ENCODE data around the gene S100A10.

The S100A10 gene

DNA sequence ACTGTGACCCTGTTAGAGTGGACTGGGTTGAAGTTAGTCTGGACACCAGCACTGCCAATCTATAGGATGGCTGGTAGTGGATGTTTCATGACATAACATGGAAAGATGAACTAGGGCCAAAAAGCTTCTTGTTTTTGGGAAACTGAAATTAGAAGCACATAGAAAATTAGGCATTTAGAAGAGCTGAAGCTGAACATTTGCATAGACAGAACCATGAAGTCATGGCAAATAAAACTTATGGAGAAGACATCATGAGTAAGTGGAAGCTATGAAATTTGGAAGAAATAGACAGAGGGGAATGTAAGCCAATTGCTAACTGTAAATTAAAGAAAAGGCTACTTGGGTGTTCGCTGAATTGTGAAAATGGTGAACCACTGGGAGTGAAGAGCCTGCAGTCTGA, 45.8 kb upstream of the S100A10 start:
- no peaks in the 10 kb centered on the region for H3K9me3 ChIP-seq (ENCODE audit: insufficient read depth, low read length)
- no peaks in the 10 kb centered on the region for H3K27me3 ChIP-seq (ENCODE audit: low read length)
- H4K20me1 ChIP-seq (ENCODE audit: low read depth, low read length), result no peaks in the 10 kb centered on the region
- H3K9ac ChIP-seq (ENCODE audit: low read length), result no peak overlapping the region
- no peak overlapping the region for H3K4me3 ChIP-seq (ENCODE audit: insufficient read depth, low read length, poor library complexity, severe bottlenecking)
- H3K27ac ChIP-seq (ENCODE audit: low read depth, low read length), result no peak overlapping the region
- no peaks in the 10 kb centered on the region for H3K79me2 ChIP-seq (ENCODE audit: insufficient read depth, low read length)
- no peak overlapping the region for H3K4me2 ChIP-seq (ENCODE audit: low read depth, low read length, poor library complexity, severe bottlenecking)
- no peaks in the 10 kb centered on the region for H3F3A ChIP-seq (ENCODE audit: insufficient read depth)
- H3K9me2 ChIP-seq (replicated peaks; ENCODE audit: insufficient read depth, low read length), result no peaks in the 10 kb centered on the region
- no peak overlapping the region for H2AFZ ChIP-seq (ENCODE audit: low read depth, low read length, severe bottlenecking)
- H3K36me3 ChIP-seq (ENCODE audit: low read length), result no peaks in the 10 kb centered on the region
- no peak for TF ChIP-seq EZH2phosphoT487 (conservative IDR thresholded peaks at IDR 0.05; ENCODE audit: low read length)
- TF ChIP-seq, protein P1, sequence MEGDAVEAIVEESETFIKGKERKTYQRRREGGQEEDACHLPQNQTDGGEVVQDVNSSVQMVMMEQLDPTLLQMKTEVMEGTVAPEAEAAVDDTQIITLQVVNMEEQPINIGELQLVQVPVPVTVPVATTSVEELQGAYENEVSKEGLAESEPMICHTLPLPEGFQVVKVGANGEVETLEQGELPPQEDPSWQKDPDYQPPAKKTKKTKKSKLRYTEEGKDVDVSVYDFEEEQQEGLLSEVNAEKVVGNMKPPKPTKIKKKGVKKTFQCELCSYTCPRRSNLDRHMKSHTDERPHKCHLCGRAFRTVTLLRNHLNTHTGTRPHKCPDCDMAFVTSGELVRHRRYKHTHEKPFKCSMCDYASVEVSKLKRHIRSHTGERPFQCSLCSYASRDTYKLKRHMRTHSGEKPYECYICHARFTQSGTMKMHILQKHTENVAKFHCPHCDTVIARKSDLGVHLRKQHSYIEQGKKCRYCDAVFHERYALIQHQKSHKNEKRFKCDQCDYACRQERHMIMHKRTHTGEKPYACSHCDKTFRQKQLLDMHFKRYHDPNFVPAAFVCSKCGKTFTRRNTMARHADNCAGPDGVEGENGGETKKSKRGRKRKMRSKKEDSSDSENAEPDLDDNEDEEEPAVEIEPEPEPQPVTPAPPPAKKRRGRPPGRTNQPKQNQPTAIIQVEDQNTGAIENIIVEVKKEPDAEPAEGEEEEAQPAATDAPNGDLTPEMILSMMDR (IDR thresholded peaks at IDR 0.05; ENCODE audit: insufficient read depth, low read length, poor library complexity, severe bottlenecking), result no peak

DNA sequence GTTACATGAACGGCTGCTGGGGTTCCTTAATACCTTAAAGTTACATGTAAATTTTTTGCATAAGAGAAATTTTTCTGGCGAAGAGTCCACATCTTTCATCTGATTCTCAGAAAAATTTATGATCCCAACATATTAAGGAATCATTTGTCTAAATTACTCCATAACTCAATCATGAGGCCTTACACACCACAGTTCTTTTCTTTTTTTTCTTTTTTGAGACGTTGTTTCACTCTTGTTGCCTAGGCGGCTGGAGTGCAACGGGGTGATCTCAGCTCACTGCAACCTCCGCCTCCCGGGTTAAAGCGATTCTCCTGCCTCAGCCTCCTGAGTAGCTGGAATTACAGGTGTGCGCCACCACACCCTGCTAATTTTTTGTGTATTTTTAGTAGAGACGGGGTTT, 45.2 kb upstream of the S100A10 start:
- no peaks in the 10 kb centered on the region for H3F3A ChIP-seq (ENCODE audit: insufficient read depth)
- no peaks in the 10 kb centered on the region for H3K9me3 ChIP-seq (ENCODE audit: insufficient read depth, low read length)
- H3K27me3 ChIP-seq (ENCODE audit: low read length), result no peaks in the 10 kb centered on the region
- TF ChIP-seq EZH2phosphoT487 (conservative IDR thresholded peaks at IDR 0.05; ENCODE audit: low read length), result no peak
- TF ChIP-seq, protein P1 (IDR thresholded peaks at IDR 0.05; ENCODE audit: insufficient read depth, low read length, poor library complexity, severe bottlenecking), result no peak
- no peaks in the 10 kb centered on the region for H3K9me2 ChIP-seq (replicated peaks; ENCODE audit: insufficient read depth, low read length)
- no peak overlapping the region for H3K9ac ChIP-seq (ENCODE audit: low read length)
- no peaks in the 10 kb centered on the region for H3K36me3 ChIP-seq (ENCODE audit: low read length)
- no peak overlapping the region for H3K4me3 ChIP-seq (ENCODE audit: insufficient read depth, low read length, poor library complexity, severe bottlenecking)
- H3K4me2 ChIP-seq (ENCODE audit: low read depth, low read length, poor library complexity, severe bottlenecking), result no peak overlapping the region
- H4K20me1 ChIP-seq (ENCODE audit: low read depth, low read length), result no peaks in the 10 kb centered on the region
- H3K27ac ChIP-seq (ENCODE audit: low read depth, low read length), result no peak overlapping the region
- no peak overlapping the region for H2AFZ ChIP-seq (ENCODE audit: low read depth, low read length, severe bottlenecking)
- H3K79me2 ChIP-seq (ENCODE audit: insufficient read depth, low read length), result no peaks in the 10 kb centered on the region

DNA sequence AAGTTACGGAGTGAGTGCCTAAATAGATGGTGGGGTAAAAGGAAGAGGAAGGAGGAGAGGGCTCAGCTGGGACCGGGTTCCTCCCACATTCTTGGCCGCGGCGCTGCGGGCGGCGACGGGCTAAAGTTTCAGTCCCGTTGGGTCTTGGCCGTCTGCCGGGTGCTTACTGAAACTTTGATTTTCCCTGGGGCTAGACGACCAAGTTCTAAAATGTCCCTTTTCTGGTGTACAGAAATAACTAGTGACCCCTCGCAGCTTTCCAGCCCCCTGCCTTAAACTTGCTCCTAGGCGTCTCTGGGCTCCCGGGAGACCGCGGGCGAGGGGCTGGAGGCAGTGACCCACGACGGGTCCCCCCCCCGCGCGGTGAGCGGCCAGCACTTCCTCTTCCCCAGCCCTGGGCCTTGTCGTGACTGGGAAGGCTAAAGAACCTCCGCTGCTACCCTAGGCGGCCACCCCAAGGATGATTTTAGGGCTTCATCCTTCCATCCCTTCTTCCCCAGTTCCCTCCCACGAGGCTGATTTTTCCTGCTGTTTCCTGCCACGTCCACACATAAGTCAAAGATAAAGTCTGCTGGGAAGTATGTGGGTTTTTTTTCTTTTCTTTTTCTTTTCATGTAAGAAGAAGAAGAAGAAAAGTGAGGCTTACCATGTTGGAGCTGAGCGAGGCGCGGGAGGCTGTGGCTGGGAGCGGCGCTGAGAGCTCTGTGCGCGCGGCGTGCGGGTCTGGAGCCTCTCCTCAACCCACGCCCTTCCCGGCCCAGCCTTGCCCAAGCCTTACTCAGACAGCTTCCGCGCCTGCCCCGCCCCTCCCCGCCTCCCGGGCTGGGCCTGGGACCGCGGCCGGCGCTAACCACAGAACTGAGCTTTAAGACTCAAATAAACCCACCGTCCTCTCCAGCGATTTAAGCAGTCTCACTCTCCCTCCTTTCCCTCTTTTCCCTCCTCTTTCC, 42.9 kb upstream of the S100A10 start, which contains the start of gene S100A11:
TSS of gene S100A11 (minus strand) at position 738 of the 950 bp plus-strand sequence. CDS start at position 649, 89 bp downstream.
- TF ChIP-seq, protein P1 (IDR thresholded peaks at IDR 0.05; ENCODE audit: insufficient read depth, low read length, poor library complexity, severe bottlenecking), result no peak
- TF ChIP-seq EZH2phosphoT487 (conservative IDR thresholded peaks at IDR 0.05; ENCODE audit: low read length), result no peak
- Histone ChIP-seq H3K9me3 (ENCODE audit: insufficient read depth, low read length) (no peaks in the 10 kb centered on the region), H3K9me2 (replicated peaks; ENCODE audit: insufficient read depth, low read length) (no peaks in the 10 kb centered on the region), H3K9ac (ENCODE audit: low read length) (peak within 1 kb of the TSS; percentile 30), H3K4me3 (ENCODE audit: insufficient read depth, low read length, poor library complexity, severe bottlenecking) (peak within 1 kb of the TSS; percentile 23), H3K36me3 (ENCODE audit: low read length) (no peaks in the 10 kb centered on the region), H3K27ac (ENCODE audit: low read depth, low read length) (no peak within 1 kb of the TSS), H3K27me3 (ENCODE audit: low read length) (no peaks in the 10 kb centered on the region), H2AFZ (ENCODE audit: low read depth, low read length, severe bottlenecking) (peak within 1 kb of the TSS; percentile 63), H3K79me2 (ENCODE audit: insufficient read depth, low read length) (no peaks in the 10 kb centered on the region), H3F3A (ENCODE audit: insufficient read depth) (no peaks in the 10 kb centered on the region), H3K4me2 (ENCODE audit: low read depth, low read length, poor library complexity, severe bottlenecking) (peak within 1 kb of the TSS; percentile 55), H4K20me1 (ENCODE audit: low read depth, low read length) (no peaks in the 10 kb centered on the region)
